GM23338 (cell line): ENCODE measurements around the gene AFAP1L1. TPM values are rescaled to one million over a fixed set of nuclear protein-coding genes. Genes with fewer than 3 reads are reported as not detected.

ENCODE experiments used
- ATAC-seq: fragments of 200-7000 bp; cut with Tn5 transposase; 3 replicates; pipeline ENCODE4 v1.9.1; 2020
- DNase-seq: peaks from one replicate; pipeline ENCODE4 v3.0.0-alpha.2; 2015; ENCODE audit warnings: low spot score
- H2AFZ ChIP-seq: fragments of 200-600 bp; sonication (generic); 2 replicates; pipeline ENCODE4 v1.8.0; 2016; ENCODE audit warnings: antibody characterized with exemption, mild to moderate bottlenecking, moderate library complexity
- H3F3A ChIP-seq: fragments of 200-600 bp; sonication (generic); replicated peaks from 2 replicates; pipeline ENCODE4 v1.8.0; 2017; ENCODE audit warnings: antibody characterized with exemption, mixed run types, low read depth
- H3K27ac ChIP-seq: fragments of 200-600 bp; sonication (generic); 2 replicates; pipeline ENCODE4 v1.6.1; 2016; ENCODE audit warnings: low read depth
- H3K27me3 ChIP-seq: fragments of 200-600 bp; sonication (generic); 2 replicates; pipeline ENCODE4 v1.8.0; 2016; ENCODE audit warnings: mild to moderate bottlenecking, mixed run types, moderate library complexity; ENCODE audit not compliant: insufficient read depth
- H3K36me3 ChIP-seq: fragments of 200-600 bp; sonication (generic); 2 replicates; pipeline ENCODE4 v1.8.0; 2016; ENCODE audit warnings: mild to moderate bottlenecking; ENCODE audit not compliant: insufficient read depth
- H3K4me1 ChIP-seq: fragments of 200-600 bp; sonication (generic); 2 replicates; pipeline ENCODE4 v1.8.0; 2016; ENCODE audit warnings: mild to moderate bottlenecking, moderate library complexity; ENCODE audit not compliant: insufficient read depth
- H3K4me2 ChIP-seq: fragments of 200-600 bp; sonication (generic); 2 replicates; pipeline ENCODE4 v1.7.1; 2017; ENCODE audit warnings: mixed run types
- H3K4me3 ChIP-seq: fragments of 200-600 bp; sonication (generic); 2 replicates; pipeline ENCODE4 v1.6.1; 2016; ENCODE audit warnings: mixed run types
- H3K79me2 ChIP-seq: fragments of 200-600 bp; sonication (generic); replicated peaks from 2 replicates; pipeline ENCODE4 v1.8.0; 2017; ENCODE audit warnings: mild to moderate bottlenecking; ENCODE audit not compliant: insufficient read depth
- H3K9me2 ChIP-seq: fragments of 200-600 bp; sonication (generic); 2 replicates; pipeline ENCODE4 v1.8.0; 2017; ENCODE audit not compliant: insufficient read depth
- H4K20me1 ChIP-seq: fragments of 200-600 bp; sonication (generic); replicated peaks from 2 replicates; pipeline ENCODE4 v1.8.0; 2017; ENCODE audit warnings: mild to moderate bottlenecking; ENCODE audit not compliant: insufficient read depth
- H3K27ac Mint-ChIP-seq: 2 replicates; pipeline ENCODE4 v1.8.0; 2020; ENCODE audit warnings: inconsistent platforms, mild to moderate bottlenecking, moderate library complexity, mixed read lengths
- H3K27me3 Mint-ChIP-seq: 3 replicates; pipeline ENCODE4 v1.8.0; 2022; ENCODE audit warnings: low read depth, mild to moderate bottlenecking, moderate library complexity, mixed read lengths, inconsistent platforms; ENCODE audit not compliant: insufficient read depth, poor library complexity
- H3K36me3 Mint-ChIP-seq: 3 replicates; pipeline ENCODE4 v1.8.0; 2021; ENCODE audit warnings: low read depth, mild to moderate bottlenecking, inconsistent platforms, moderate library complexity, mixed read lengths
- H3K4me1 Mint-ChIP-seq: 3 replicates; pipeline ENCODE4 v1.8.0; 2020; ENCODE audit warnings: mild to moderate bottlenecking, inconsistent platforms, mixed read lengths
- H3K4me3 Mint-ChIP-seq: 3 replicates; pipeline ENCODE4 v1.8.0; 2021; ENCODE audit warnings: moderate library complexity, mild to moderate bottlenecking, inconsistent platforms, mixed read lengths
- H3K9me3 Mint-ChIP-seq: 3 replicates; pipeline ENCODE4 v1.8.0; 2020; ENCODE audit warnings: moderate library complexity, mild to moderate bottlenecking, inconsistent platforms, mixed read lengths
- CTCF ChIP-seq, 2 experiments: fragments of 200-600 bp in 1 of 2; sonication (generic) in 1 of 2; conservative IDR thresholded peaks; 2 replicates each; pipeline versions ENCODE4 v1.5.1 to v1.6.1; 2016 to 2017; ENCODE audit warnings: antibody characterized with exemption in 2 of 2, low read depth in 2 of 2, mild to moderate bottlenecking in 2 of 2, moderate library complexity in 1 of 2
- ETS1 ChIP-seq: IDR thresholded peaks from 2 replicates; pipeline ENCODE4 v1.6.1; 2016; ENCODE audit warnings: antibody characterized with exemption
- EZH2 ChIP-seq: fragments of 200-600 bp; sonication (generic); IDR thresholded peaks from one replicate; pipeline ENCODE4 v1.8.0; 2017; ENCODE audit warnings: antibody characterized with exemption, mild to moderate bottlenecking, low read depth; ENCODE audit not compliant: unreplicated experiment
- JUNB ChIP-seq: IDR thresholded peaks from one replicate; pipeline ENCODE4 v1.6.1; 2016; ENCODE audit warnings: antibody characterized with exemption; ENCODE audit not compliant: unreplicated experiment
- NANOG ChIP-seq: IDR thresholded peaks from 2 replicates; pipeline ENCODE4 v1.6.1; 2016; ENCODE audit warnings: antibody characterized with exemption, borderline replicate concordance
- POLR2AphosphoS5 ChIP-seq: IDR thresholded peaks from 2 replicates; pipeline ENCODE4 v1.6.1; 2016; ENCODE audit warnings: antibody characterized with exemption, low read depth
- REST ChIP-seq: IDR thresholded peaks from one replicate; pipeline ENCODE4 v1.6.1; 2018; ENCODE audit warnings: antibody characterized with exemption; ENCODE audit not compliant: unreplicated experiment
- ZNF114 ChIP-seq: fragments of 250-450 bp; sonication (Bioruptor Pico); IDR thresholded peaks from 2 replicates; pipeline ENCODE4 v1.5.0; 2020; ENCODE audit warnings: mild to moderate bottlenecking, moderate library complexity
- ZNF462 ChIP-seq: fragments of 250-450 bp; sonication (Bioruptor Pico); IDR thresholded peaks from 2 replicates; pipeline ENCODE4 v1.5.0; 2020; ENCODE audit warnings: mild to moderate bottlenecking, moderate library complexity
- polyA plus RNA-seq: library from polyadenylated mRNA; unstranded; fragments of >200 nt; fragmentation: Nextera tagmentation; extraction: Ambion mirVana; gene quantifications from 2 replicates; pipeline ENCODE4 v1.2.1, GENCODE V29; 2016
- total RNA-seq: library from RNA; depleted of rRNA; stranded (reverse); fragments of >200 nt; shearing (Covaris generic); gene quantifications from 2 replicates; pipeline ENCODE4 v1.2.3, GENCODE V29; 2014

The AFAP1L1 gene
- total and polyA plus RNA-seq, 2 experiments from 2014 or later = 3.2 to 5.7 TPM

- TF ChIP-seq REST (no peak), NANOG (no peak)
These were observed 37.7 kb downstream of the AFAP1L1 start (continued) for GRCh38 chr5:149309354-149309753.

- Mint-ChIP-seq H3K4me3 (no peak overlapping the region), H3K4me1 (peaks cover 16% of the 10 kb centered on the region), H3K36me3 (no peaks in the 10 kb centered on the region), H3K9me3 (no peaks in the 10 kb centered on the region), H3K27ac (no peak overlapping the region), H3K27me3 (peaks cover 4% of the 10 kb centered on the region)
- no peak for ATAC-seq
- Histone ChIP-seq H3K4me2 (no peak overlapping the region), H3K79me2 (no peaks in the 10 kb centered on the region), H2AFZ (no peak overlapping the region), H4K20me1 (no peaks in the 10 kb centered on the region), H3K4me3 (no peak overlapping the region), H3K9me2 (no peaks in the 10 kb centered on the region), H3K36me3 (no peaks in the 10 kb centered on the region), H3K4me1 (no peaks in the 10 kb centered on the region), H3K27ac (no peak overlapping the region), H3F3A (no peaks in the 10 kb centered on the region), H3K27me3 (no peaks in the 10 kb centered on the region)
- DNase-seq = no peak
- TF ChIP-seq ZNF462 (CRISPR knock-in tag) (no peak), JUNB (no peak), ETS1 (no peak), EZH2 (no peak), CTCF (conservative IDR thresholded peaks at IDR 0.05; ENCODE audit: low read depth in 2 of 2) (no peak), NANOG (no peak), REST (no peak), ZNF114 (no peak), POLR2AphosphoS5 (no peak)
These were observed 38.8 kb downstream of the AFAP1L1 start for GRCh38 chr5:149310488-149310887.
